Thyroid gland (tissue), 4 donors: ENCODE measurements around the gene MALAT1. TPM values are rescaled to one million over a fixed set of nuclear protein-coding genes. Genes with fewer than 3 reads are reported as not detected.
A peak's percentile ranks its signal among the peaks of the same experiment; 100 is the strongest.
"Not testable (repeated sequence)": the region's sequence is repeated elsewhere in the genome, so short reads cannot be mapped to it uniquely, and the experiment has no call there.

Experiments used
- DNase-seq, 2 donors: peaks; one replicate each; pipeline ENCODE4 v3.0.0-alpha.2; 2019
- H3K27ac ChIP-seq, 3 donors: fragments of 200-600 bp; sonication (generic); 1 replicate in 2 of 3; 2 replicates in 1 of 3; pipeline ENCODE4 v1.5.1; 2016 to 2019; ENCODE audit warnings: mild to moderate bottlenecking in 1 of 3, moderate library complexity in 1 of 3
- H3K27me3 ChIP-seq: fragments of 200-600 bp; sonication (generic); one replicate; pipeline ENCODE4 v1.5.1; 2019
- H3K36me3 ChIP-seq, 2 donors: fragments of 200-600 bp; sonication (generic); one replicate each; pipeline ENCODE4 v1.5.1; 2016 to 2019
- H3K4me1 ChIP-seq, 2 donors: fragments of 200-600 bp; sonication (generic); one replicate each; pipeline ENCODE4 v1.5.1; 2017 to 2019
- H3K4me3 ChIP-seq, 3 donors: fragments of 200-600 bp; sonication (generic); replicated peaks in 1 of 3; 1 replicate in 2 of 3; 2 replicates in 1 of 3; pipeline ENCODE4 v1.5.1; 2016; ENCODE audit warnings: mild to moderate bottlenecking in 1 of 3
- H3K9me3 ChIP-seq: fragments of 200-600 bp; sonication (generic); one replicate; pipeline ENCODE4 v1.5.1; 2017
- POLR2A ChIP-seq, 2 donors: fragments of 450-650 bp; IDR thresholded peaks; one replicate each; pipeline ENCODE4 v1.6.1; 2017; ENCODE audit warnings: antibody characterized with exemption in 2 of 2, mild to moderate bottlenecking in 2 of 2, moderate library complexity in 1 of 2
- WGBS, 2 donors: methylation state at CpG; one replicate each; pipeline ENCODE4 v1.1.5; 2017; 5-methylcytosine and 5-hydroxymethylcytosine counted together
- intact Hi-C: fragments of 100-400 bp; cut with DNase I; formaldehyde crosslinking; loops from one replicate; pipeline ENCODE4 v1.15.1; 2023
- total RNA-seq, 4 donors: library from RNA; depleted of rRNA; stranded (reverse); fragments of >200 nt; gene quantifications; one replicate each; pipeline ENCODE4 v1.2.3, GENCODE V29; 2016
- TF ChIP-seq, protein P1 (sequence below), 6 experiments: fragments of 200-600 bp in 3 of 6; fragments of 450-650 bp in 3 of 6; sonication (generic) in 3 of 6; IDR thresholded peaks; one replicate each; pipeline ENCODE4 v1.5.1; 2016 to 2019; ENCODE audit warnings: antibody characterized with exemption in 6 of 6, mild to moderate bottlenecking in 2 of 6, inconsistent platforms in 1 of 6, moderate library complexity in 1 of 6

The MALAT1 gene
- total RNA-seq, 4 donors from 2014 or later = 20,994 to 36,233 (median 26,043) TPM

DNA sequence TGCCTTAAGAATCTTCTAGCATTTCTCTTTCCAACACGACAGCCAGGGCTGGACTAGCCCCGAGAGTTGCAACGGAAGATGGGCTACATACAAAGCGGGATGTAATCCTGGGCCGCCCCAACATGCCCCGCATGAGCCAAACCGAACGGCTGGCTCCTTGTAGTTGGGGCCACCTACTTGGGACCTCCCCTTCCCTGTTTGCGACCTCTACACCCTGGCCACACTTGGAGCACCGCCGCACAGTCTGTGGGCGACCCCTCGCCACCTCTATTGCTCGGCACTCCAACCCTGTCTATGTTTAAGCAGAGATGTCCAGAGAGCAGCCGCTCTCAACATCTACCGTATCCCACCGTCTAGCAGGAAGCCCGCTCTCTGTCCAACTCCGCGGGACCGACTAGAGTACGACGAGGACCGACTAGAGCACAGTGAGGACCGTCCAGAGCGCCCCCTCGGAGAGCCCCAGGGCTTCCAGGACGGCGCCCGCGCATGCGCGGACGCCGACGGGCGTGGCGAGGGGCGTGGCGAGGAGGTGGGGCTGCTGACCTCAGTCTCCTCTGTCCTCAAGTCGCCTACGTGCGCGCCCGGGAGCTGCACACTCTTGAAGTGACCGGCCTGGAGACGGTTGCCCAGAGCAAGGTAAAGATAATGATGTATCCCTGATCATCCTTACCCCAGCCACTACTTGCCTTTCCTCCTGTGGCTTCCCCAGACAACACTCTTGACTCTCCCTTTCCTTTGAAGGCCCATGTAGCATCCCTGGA lies 44.0 kb upstream of the MALAT1 start:
- H3K4me1 ChIP-seq = peaks cover 32 to 48% of the 10 kb centered on the region in 2 donors
- no peaks in the 10 kb centered on the region for H3K9me3 ChIP-seq
- DNase-seq = peak; percentile 91
- peak overlapping the region; percentile 86 to 95 (median 93) for H3K27ac ChIP-seq
- WGBS, 2 donors = 5 to 13% methylated on average over 33 to 36 of the region's 47 CpGs
- no peaks in the 10 kb centered on the region for H3K36me3 ChIP-seq
- intact Hi-C loops = no loop called here
- no peaks in the 10 kb centered on the region for H3K27me3 ChIP-seq
- TF ChIP-seq POLR2A (IDR thresholded peaks at IDR 0.05) = peak in 1 of 2 donors; percentile 96
- TF ChIP-seq, protein P1, sequence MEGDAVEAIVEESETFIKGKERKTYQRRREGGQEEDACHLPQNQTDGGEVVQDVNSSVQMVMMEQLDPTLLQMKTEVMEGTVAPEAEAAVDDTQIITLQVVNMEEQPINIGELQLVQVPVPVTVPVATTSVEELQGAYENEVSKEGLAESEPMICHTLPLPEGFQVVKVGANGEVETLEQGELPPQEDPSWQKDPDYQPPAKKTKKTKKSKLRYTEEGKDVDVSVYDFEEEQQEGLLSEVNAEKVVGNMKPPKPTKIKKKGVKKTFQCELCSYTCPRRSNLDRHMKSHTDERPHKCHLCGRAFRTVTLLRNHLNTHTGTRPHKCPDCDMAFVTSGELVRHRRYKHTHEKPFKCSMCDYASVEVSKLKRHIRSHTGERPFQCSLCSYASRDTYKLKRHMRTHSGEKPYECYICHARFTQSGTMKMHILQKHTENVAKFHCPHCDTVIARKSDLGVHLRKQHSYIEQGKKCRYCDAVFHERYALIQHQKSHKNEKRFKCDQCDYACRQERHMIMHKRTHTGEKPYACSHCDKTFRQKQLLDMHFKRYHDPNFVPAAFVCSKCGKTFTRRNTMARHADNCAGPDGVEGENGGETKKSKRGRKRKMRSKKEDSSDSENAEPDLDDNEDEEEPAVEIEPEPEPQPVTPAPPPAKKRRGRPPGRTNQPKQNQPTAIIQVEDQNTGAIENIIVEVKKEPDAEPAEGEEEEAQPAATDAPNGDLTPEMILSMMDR (IDR thresholded peaks at IDR 0.05) = peak in 1 of 6 experiments; percentile 19
- peak overlapping the region in 2 of 3 donors; percentile 11 to 47 for H3K4me3 ChIP-seq

DNA sequence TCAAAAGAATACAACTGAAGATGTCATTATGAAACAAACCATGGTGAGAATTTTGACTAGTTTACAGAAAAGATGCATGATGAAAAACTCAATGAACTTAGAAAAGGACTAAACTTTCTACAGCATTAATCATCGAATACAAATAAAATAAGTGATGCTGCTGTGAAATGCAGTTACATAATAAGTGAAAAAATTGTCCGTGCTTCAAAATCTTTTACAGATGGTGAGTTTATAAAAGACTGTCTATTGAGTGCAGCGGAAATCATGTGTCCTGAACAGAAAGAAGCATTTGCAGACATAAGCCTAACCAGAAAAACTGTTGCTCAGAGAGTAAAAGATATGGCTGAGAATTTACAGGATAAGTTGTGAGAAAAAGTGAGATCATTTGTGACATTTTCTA lies 42.4 kb upstream of the MALAT1 start:
- no peak for DNase-seq

DNA sequence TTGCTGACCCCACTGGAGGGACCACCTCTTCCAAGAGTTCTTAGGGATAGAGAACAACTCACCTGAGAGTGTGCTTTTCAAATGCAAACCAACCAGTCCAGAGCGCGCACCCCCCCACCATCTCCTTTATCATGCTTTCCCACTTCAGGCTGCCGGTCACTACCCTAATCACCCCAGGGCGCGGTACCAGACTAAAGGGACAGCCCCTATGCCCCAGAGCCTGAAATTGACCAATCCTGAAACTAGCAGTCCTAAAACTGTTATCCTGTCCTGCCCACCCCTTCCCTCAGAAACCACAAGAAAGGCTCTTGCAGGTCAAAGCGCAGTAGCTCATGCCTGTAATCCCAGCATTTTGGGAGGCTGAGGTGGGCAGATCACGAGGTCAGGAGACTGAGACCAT lies 39.3 kb upstream of the MALAT1 start:
- intact Hi-C loops = no loop called here
- no peaks in the 10 kb centered on the region for H3K9me3 ChIP-seq
- no peak overlapping the region for H3K4me3 ChIP-seq
- H3K27ac ChIP-seq = no peak overlapping the region
- DNase-seq = no peak
- no peaks in the 10 kb centered on the region for H3K27me3 ChIP-seq
- WGBS, 2 donors = 87 to 89% methylated on average over 7 of the region's 7 CpGs
- TF ChIP-seq POLR2A (IDR thresholded peaks at IDR 0.05) = no peak
- TF ChIP-seq, protein P1 (IDR thresholded peaks at IDR 0.05) = no peak
- H3K4me1 ChIP-seq = peaks cover 16 to 25% of the 10 kb centered on the region in 2 donors
- no peaks in the 10 kb centered on the region for H3K36me3 ChIP-seq

More for the DNA sequence above, 42.4 kb upstream of the MALAT1 start:
- Histone ChIP-seq H3K4me3 (no peak overlapping the region), H3K9me3 (no peaks in the 10 kb centered on the region), H3K4me1 (peaks cover 32 to 48% of the 10 kb centered on the region in 2 donors), H3K27me3 (no peaks in the 10 kb centered on the region), H3K27ac (peak overlapping the region in 2 of 3 donors; percentile 18 to 75), H3K36me3 (no peaks in the 10 kb centered on the region)
- 85 to 92% methylated on average over 3 of the region's 3 CpGs for WGBS, 2 donors
- intact Hi-C loops = no loop called here
- TF ChIP-seq, protein P1 (IDR thresholded peaks at IDR 0.05) = no peak
- no peak for TF ChIP-seq POLR2A (IDR thresholded peaks at IDR 0.05)

DNA sequence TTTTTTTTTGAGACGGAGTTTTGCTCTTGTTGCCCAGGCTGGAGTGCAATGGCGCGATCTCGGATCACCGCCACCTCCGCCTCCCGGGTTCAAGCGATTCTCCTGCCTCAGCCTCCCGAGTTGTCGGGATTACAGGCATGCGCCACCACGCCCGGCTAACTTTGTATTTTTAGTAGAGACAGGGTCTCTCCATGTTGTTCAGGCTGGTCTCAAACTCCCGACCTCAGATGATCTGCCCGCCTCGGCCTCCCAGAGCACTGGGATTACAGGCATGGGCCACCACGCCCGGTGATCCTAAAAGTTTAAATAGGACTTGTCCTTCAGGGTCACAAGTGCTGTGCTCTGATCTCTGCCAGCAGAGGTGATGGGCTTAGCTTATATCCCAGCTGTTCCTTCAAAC lies 33.4 kb upstream of the MALAT1 start:
- intact Hi-C loops = loop anchor here (5.0 to 10.0 kb wide), 2 partner anchors 47 to 101 kb away; no protein-coding TSS in a partner anchor
- H3K4me1 ChIP-seq = peaks cover 3 to 30% of the 10 kb centered on the region in 2 donors
- not testable (repeated sequence) for H3K36me3 ChIP-seq, H3K27ac ChIP-seq, DNase-seq, H3K27me3 ChIP-seq, H3K9me3 ChIP-seq, H3K4me3 ChIP-seq
- 90 to 94% methylated on average over 18 of the region's 18 CpGs for WGBS, 2 donors

DNA sequence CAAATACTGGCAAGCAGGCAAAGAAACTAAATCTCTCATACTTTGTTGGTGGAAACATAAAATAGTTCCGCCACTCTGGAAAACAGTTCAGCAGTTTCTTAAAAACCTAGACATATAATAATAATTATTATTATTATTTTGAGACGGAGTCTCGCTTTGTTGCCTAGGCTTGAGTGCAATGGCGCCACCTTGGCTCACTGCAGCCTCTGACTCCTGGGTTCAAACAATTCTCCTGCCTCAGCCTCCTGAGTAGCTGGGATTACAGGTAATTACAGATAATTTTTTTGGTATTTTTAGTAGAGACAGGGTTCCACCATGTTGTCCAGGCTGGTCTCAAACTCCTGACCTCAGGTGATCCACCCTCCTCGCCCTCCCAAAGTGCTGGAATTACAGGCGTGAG lies 31.5 kb upstream of the MALAT1 start:
- not testable (repeated sequence) for H3K4me3 ChIP-seq, H3K36me3 ChIP-seq, DNase-seq, H3K27me3 ChIP-seq, H3K9me3 ChIP-seq
- Histone ChIP-seq H3K4me1 (peaks cover 14 to 46% of the 10 kb centered on the region in 2 donors), H3K27ac (peak overlapping the region in 1 of 3 donors; percentile 22)
- intact Hi-C loops = loop anchor here (5.0 to 10.0 kb wide), 2 partner anchors 45 to 103 kb away; no protein-coding TSS in a partner anchor
- WGBS, 2 donors = 84 to 98% methylated on average over 6 of the region's 6 CpGs

DNA sequence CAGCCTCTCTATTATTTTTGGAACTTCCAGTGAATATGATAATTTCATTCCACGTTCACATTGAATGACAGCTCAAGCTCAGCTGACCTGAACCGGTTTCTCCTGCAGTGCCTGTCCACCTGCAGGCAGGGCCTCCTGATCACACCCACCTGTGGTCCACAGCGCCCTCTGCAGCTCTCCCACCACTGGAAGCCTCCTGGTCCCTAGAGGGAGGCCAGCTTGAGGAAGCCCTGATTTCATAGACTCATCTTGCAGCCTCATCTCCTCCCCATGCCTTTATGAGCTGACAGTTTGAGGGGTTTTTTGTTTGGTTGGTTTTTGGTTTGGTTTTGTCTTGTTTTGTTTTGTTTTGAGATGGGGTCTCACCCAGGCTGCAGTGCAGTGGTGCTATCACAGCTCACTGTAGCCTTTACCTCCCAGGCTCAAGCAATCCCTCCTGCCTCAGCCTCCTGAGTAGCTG lies 29.9 kb upstream of the MALAT1 start:
- intact Hi-C loops = loop anchor here (5.0 to 10.0 kb wide), 2 partner anchors 43 to 104 kb away; no protein-coding TSS in a partner anchor
- Histone ChIP-seq H3K36me3 (no peaks in the 10 kb centered on the region), H3K9me3 (no peaks in the 10 kb centered on the region), H3K4me3 (no peak overlapping the region), H3K27me3 (no peaks in the 10 kb centered on the region), H3K27ac (peak overlapping the region; percentile 13 to 100 (median 53)), H3K4me1 (peaks cover 25 to 60% of the 10 kb centered on the region in 2 donors)
- WGBS, 2 donors = 7 to 9% methylated on average over 3 of the region's 3 CpGs
- peak; percentile 88 to 91 for DNase-seq
- TF ChIP-seq, protein P1 (IDR thresholded peaks at IDR 0.05) = peak; percentile 33 to 92 (median 80)
- TF ChIP-seq POLR2A (IDR thresholded peaks at IDR 0.05) = no peak
